ENCODE results near the gene TCF7L2.
"Not testable (repeated sequence)": the region's sequence is repeated elsewhere in the genome, so short reads cannot be mapped to it uniquely, and the experiment has no call there.

Gene TCF7L2

GRCh38 chr10:113063043-113063967, 113.3 kb downstream of the TCF7L2 start:
- DNase-seq (ENCODE audit: low spot score), result no peak
- no peaks in the 10 kb centered on the region for H3K36me3 Mint-ChIP-seq (ENCODE audit: low read depth)
- H3K27ac Mint-ChIP-seq, result no peak overlapping the region
- no peak overlapping the region for H3K4me3 Mint-ChIP-seq
- H3K9me3 Mint-ChIP-seq, result no peaks in the 10 kb centered on the region
- H3K4me1 Mint-ChIP-seq (ENCODE audit: low read depth), result no peaks in the 10 kb centered on the region
- peaks cover 2% of the 10 kb centered on the region for H3K27me3 Mint-ChIP-seq (ENCODE audit: low read depth)

GRCh38 chr10:113064039-113064438, 114.0 kb downstream of the TCF7L2 start:
- no peak overlapping the region for H3K27ac Mint-ChIP-seq
- DNase-seq (ENCODE audit: low spot score), result no peak
- H3K4me1 Mint-ChIP-seq (ENCODE audit: low read depth), result no peaks in the 10 kb centered on the region
- H3K36me3 Mint-ChIP-seq (ENCODE audit: low read depth), result no peaks in the 10 kb centered on the region
- no peaks in the 10 kb centered on the region for H3K9me3 Mint-ChIP-seq
- H3K27me3 Mint-ChIP-seq (ENCODE audit: low read depth), result peaks cover 2% of the 10 kb centered on the region
- no peak overlapping the region for H3K4me3 Mint-ChIP-seq

- not testable (repeated sequence) for H3K27ac Mint-ChIP-seq; H3K27me3 Mint-ChIP-seq (ENCODE audit: low read depth); H3K9me3 Mint-ChIP-seq; H3K4me1 Mint-ChIP-seq (ENCODE audit: low read depth); DNase-seq (ENCODE audit: low spot score); H3K36me3 Mint-ChIP-seq (ENCODE audit: low read depth); H3K4me3 Mint-ChIP-seq
These were observed 116.1 kb downstream of the TCF7L2 start for GRCh38 chr10:113066120-113066519.

GRCh38 chr10:113066561-113067312, 116.7 kb downstream of the TCF7L2 start:
- H3K36me3 Mint-ChIP-seq (ENCODE audit: low read depth), result no peaks in the 10 kb centered on the region
- no peaks in the 10 kb centered on the region for H3K9me3 Mint-ChIP-seq
- no peak overlapping the region for H3K4me3 Mint-ChIP-seq
- no peaks in the 10 kb centered on the region for H3K4me1 Mint-ChIP-seq (ENCODE audit: low read depth)
- H3K27me3 Mint-ChIP-seq (ENCODE audit: low read depth), result peaks cover 2% of the 10 kb centered on the region
- DNase-seq (ENCODE audit: low spot score), result no peak
- H3K27ac Mint-ChIP-seq, result no peak overlapping the region

GRCh38 chr10:113067501-113067900, 117.5 kb downstream of the TCF7L2 start:
- no peak for DNase-seq (ENCODE audit: low spot score)
- H3K4me3 Mint-ChIP-seq, result no peak overlapping the region
- no peak overlapping the region for H3K27ac Mint-ChIP-seq
- no peaks in the 10 kb centered on the region for H3K4me1 Mint-ChIP-seq (ENCODE audit: low read depth)
- H3K36me3 Mint-ChIP-seq (ENCODE audit: low read depth), result no peaks in the 10 kb centered on the region
- peaks cover 2% of the 10 kb centered on the region for H3K27me3 Mint-ChIP-seq (ENCODE audit: low read depth)
- H3K9me3 Mint-ChIP-seq, result no peaks in the 10 kb centered on the region

GRCh38 chr10:113068178-113068890, 118.3 kb downstream of the TCF7L2 start:
- no peaks in the 10 kb centered on the region for H3K4me1 Mint-ChIP-seq (ENCODE audit: low read depth)
- H3K36me3 Mint-ChIP-seq (ENCODE audit: low read depth), result no peaks in the 10 kb centered on the region
- no peaks in the 10 kb centered on the region for H3K9me3 Mint-ChIP-seq
- no peak overlapping the region for H3K4me3 Mint-ChIP-seq
- no peak for DNase-seq (ENCODE audit: low spot score)
- H3K27ac Mint-ChIP-seq, result no peak overlapping the region
- H3K27me3 Mint-ChIP-seq (ENCODE audit: low read depth), result no peaks in the 10 kb centered on the region

- Mint-ChIP-seq H3K36me3 (ENCODE audit: low read depth) (no peaks in the 10 kb centered on the region), H3K4me1 (ENCODE audit: low read depth) (no peaks in the 10 kb centered on the region), H3K4me3 (no peak overlapping the region), H3K9me3 (no peaks in the 10 kb centered on the region), H3K27me3 (ENCODE audit: low read depth) (no peaks in the 10 kb centered on the region), H3K27ac (no peak overlapping the region)
- no peak for DNase-seq (ENCODE audit: low spot score)
These were observed 119.5 kb downstream of the TCF7L2 start for GRCh38 chr10:113069595-113069994.

GRCh38 chr10:113071446-113071845, 121.4 kb downstream of the TCF7L2 start:
- no peaks in the 10 kb centered on the region for H3K36me3 Mint-ChIP-seq (ENCODE audit: low read depth)
- H3K27ac Mint-ChIP-seq, result no peak overlapping the region
- no peaks in the 10 kb centered on the region for H3K27me3 Mint-ChIP-seq (ENCODE audit: low read depth)
- H3K4me3 Mint-ChIP-seq, result no peak overlapping the region
- H3K4me1 Mint-ChIP-seq (ENCODE audit: low read depth), result no peaks in the 10 kb centered on the region
- DNase-seq (ENCODE audit: low spot score), result no peak
- no peaks in the 10 kb centered on the region for H3K9me3 Mint-ChIP-seq

GRCh38 chr10:113073549-113074189, 123.6 kb downstream of the TCF7L2 start:
- H3K36me3 Mint-ChIP-seq (ENCODE audit: low read depth), result no peaks in the 10 kb centered on the region
- H3K9me3 Mint-ChIP-seq, result no peaks in the 10 kb centered on the region
- H3K27ac Mint-ChIP-seq, result no peak overlapping the region
- no peak overlapping the region for H3K4me3 Mint-ChIP-seq
- DNase-seq (ENCODE audit: low spot score), result no peak
- H3K4me1 Mint-ChIP-seq (ENCODE audit: low read depth), result no peaks in the 10 kb centered on the region
- no peaks in the 10 kb centered on the region for H3K27me3 Mint-ChIP-seq (ENCODE audit: low read depth)

GRCh38 chr10:113076949-113077348, 126.9 kb downstream of the TCF7L2 start:
- Mint-ChIP-seq H3K27me3 (ENCODE audit: low read depth) (no peaks in the 10 kb centered on the region), H3K27ac (no peak overlapping the region), H3K9me3 (no peaks in the 10 kb centered on the region), H3K4me1 (ENCODE audit: low read depth) (no peaks in the 10 kb centered on the region), H3K36me3 (ENCODE audit: low read depth) (no peaks in the 10 kb centered on the region), H3K4me3 (no peak overlapping the region)
- no peak for DNase-seq (ENCODE audit: low spot score)

- Mint-ChIP-seq H3K36me3 (ENCODE audit: low read depth) (no peaks in the 10 kb centered on the region), H3K27me3 (ENCODE audit: low read depth) (no peaks in the 10 kb centered on the region), H3K4me1 (ENCODE audit: low read depth) (no peaks in the 10 kb centered on the region), H3K4me3 (no peak overlapping the region), H3K9me3 (no peaks in the 10 kb centered on the region), H3K27ac (no peak overlapping the region)
- DNase-seq (ENCODE audit: low spot score), result no peak
These were observed 128.3 kb downstream of the TCF7L2 start for GRCh38 chr10:113078282-113078907.

- no peaks in the 10 kb centered on the region for H3K27me3 Mint-ChIP-seq (ENCODE audit: low read depth)
- H3K36me3 Mint-ChIP-seq (ENCODE audit: low read depth), result no peaks in the 10 kb centered on the region
- H3K4me3 Mint-ChIP-seq, result no peak overlapping the region
- no peaks in the 10 kb centered on the region for H3K4me1 Mint-ChIP-seq (ENCODE audit: low read depth)
- H3K27ac Mint-ChIP-seq, result no peak overlapping the region
- H3K9me3 Mint-ChIP-seq, result no peaks in the 10 kb centered on the region
- DNase-seq (ENCODE audit: low spot score), result no peak
These were observed 130.2 kb downstream of the TCF7L2 start for GRCh38 chr10:113080061-113080924.

- Mint-ChIP-seq H3K27ac (no peak overlapping the region), H3K9me3 (no peaks in the 10 kb centered on the region), H3K36me3 (ENCODE audit: low read depth) (no peaks in the 10 kb centered on the region), H3K27me3 (ENCODE audit: low read depth) (no peaks in the 10 kb centered on the region), H3K4me3 (no peak overlapping the region), H3K4me1 (ENCODE audit: low read depth) (no peaks in the 10 kb centered on the region)
- DNase-seq (ENCODE audit: low spot score), result no peak
These were observed 130.8 kb downstream of the TCF7L2 start for GRCh38 chr10:113080925-113081229.

All from T-helper 2 cell treated with Interferon-gamma antibody and Interleukin-4, amounts not matched to agents 5 μg/mL and 100 μg/mL, for 36 hours (primary cell).